HG03045 (cell line): ENCODE results near the gene EPYC.

ENCODE experiments used
- ATAC-seq: cut with Tn5 transposase; IDR thresholded peaks from one replicate; pipeline ENCODE4 v1.9.1; 2021; ENCODE audit warnings: mild to moderate bottlenecking, moderate library complexity; ENCODE audit not compliant: unreplicated experiment

Gene EPYC

GRCh38 chr12:90959032-90959431 is 45.7 kb downstream of the EPYC start:
- ATAC-seq = no peak

GRCh38 chr12:90958347-90958746 is 46.4 kb downstream of the EPYC start:
- ATAC-seq = no peak

DNA sequence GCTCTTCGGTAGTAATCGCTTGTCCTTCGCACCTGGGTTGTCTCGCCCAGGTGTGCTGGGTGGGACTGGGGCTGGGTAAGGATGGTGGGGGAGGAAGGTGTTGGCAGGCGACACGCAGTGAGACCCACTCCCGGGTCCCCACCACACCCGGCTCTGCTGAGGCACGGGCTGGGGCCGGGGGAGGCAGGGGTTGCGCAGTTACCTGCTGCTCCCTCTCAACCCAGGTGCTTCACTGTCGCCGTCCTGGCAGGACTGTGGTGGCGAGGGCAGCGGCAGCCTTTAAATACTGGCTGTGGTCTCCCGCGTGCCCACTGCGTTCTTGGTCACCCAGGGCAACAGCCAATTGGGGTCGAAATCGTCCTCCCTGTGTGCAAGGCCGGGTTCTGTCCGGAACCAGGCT is 49.9 kb downstream of the EPYC start, which contains the start of gene CCER1:
Gene CCER1 (minus strand): TSS at position 256 of the 400 bp plus-strand sequence. CDS start 434 bp downstream, outside the sequence.
- no peak for ATAC-seq

GRCh38 chr12:90954428-90954827 is 50.3 kb downstream of the EPYC start:
- ATAC-seq = no peak

- ATAC-seq = no peak
Observed at GRCh38 chr12:90953956-90954421, 50.8 kb downstream of the EPYC start.

DNA sequence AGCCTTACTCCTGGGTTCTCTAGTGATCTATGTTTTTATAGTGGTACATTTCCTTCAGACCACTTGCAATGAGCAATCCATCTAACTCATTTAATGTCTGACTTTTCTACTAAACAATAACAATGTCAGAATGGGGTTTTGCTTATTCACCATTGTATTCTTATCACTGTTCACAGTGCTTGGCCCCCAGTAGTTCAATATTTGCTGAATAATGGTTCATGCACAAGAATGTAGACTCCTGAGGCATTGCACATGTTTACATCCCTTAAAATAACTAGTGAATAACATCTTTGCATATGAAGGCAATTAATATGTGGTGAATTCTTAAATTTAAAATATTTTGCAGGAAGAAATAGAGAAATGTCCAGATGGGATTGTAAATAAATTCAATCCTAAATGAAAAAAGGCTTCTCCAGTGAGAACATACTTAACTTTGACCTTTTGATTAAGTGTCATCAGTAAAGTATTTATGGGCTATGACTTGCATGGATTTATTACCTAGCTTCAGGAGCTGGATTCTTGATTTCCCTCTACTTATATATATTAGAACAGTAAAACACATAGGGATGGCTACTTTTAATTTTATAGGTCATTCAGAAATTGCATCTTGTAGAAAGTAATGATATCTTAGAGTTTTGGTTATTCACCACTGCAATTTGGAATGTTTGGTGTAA is 53.2 kb downstream of the EPYC start:
- ATAC-seq = no peak

DNA sequence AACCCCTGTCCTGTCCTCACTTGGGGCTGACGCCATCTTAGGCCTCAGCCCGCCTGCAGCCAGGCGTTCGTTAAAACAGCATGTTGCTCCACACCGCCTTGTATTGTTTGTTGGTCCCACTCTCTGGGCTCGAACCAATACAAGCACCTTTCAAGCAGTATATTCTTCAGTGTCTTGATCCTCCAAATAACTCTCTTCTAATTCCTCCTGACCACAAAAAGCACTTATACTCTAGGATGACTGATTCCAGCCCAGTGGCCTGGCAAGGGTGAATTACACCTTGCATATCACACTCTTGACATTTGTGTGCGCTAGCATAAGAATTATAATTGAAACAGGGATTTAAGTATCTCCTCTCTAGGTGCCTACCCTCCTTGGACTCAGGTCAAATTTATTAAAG is 56.9 kb downstream of the EPYC start:
- no peak for ATAC-seq

DNA sequence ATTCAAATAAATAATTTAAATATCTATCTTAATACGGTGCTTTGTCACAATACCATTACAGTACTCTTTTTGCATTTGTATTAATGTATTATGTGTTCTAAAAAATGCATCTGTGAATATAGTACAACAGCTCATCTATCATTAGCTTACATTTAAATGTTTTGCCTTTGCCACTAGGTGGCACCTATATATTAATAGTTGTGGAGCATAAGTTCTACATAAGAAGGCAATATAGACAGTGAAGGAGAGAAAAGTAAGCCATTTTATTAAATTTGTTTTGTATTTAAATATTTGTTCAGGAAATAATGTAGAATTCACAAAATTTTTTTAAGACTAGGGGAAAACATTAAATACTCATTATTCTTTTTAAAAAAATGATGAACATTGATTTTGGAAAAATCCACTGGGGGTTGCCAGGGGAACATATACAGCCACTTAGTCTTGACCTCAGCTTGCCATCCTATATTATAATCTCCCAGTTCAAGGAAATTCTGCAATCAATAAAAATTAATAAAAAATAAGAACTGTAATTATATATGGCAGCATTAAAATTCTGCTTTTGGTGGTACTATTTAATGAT is 59.6 kb downstream of the EPYC start:
- ATAC-seq = peak; percentile 65

DNA sequence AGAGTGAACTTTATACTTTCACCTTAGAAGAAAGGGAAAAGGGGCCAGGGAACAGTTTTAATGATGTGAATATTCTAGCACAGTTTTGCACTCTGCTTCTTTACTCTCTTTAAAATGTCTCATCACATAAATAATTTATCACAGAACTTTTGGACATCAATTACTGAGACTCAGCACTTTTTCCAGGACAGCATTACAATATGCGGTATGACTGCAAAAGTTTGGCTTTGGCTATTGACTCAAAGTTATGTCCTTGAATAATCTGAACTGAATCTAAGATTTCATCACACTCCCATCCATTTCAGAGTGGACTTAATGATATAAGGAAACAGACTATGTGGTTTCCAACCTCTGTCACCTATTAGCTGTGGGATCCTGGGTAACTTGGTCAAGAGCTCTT is 61.5 kb downstream of the EPYC start:
- no peak for ATAC-seq

GRCh38 chr12:90940872-90941499 is 63.8 kb downstream of the EPYC start:
- ATAC-seq = no peak

- no peak for ATAC-seq
Observed at GRCh38 chr12:90939382-90939781, 65.4 kb downstream of the EPYC start.

DNA sequence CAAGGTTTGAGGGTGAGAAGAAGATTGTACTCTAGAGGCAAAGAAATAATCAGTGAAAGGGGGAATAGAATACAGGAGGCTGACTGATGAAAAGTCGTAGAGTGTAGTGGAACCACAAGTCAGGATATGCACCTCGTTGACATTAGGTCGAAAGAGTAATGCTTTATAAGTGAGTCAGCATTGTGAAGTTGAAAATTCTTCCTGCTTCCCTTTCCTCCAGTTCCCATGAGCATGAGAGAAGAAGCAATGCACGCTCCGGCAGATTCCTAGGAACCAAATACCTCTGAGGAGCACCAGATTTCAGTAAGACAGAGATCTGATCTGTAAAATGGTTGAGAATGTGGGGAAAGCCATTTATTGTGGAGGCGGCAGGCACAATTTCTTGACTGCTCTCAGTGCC is 66.3 kb downstream of the EPYC start:
- no peak for ATAC-seq

DNA sequence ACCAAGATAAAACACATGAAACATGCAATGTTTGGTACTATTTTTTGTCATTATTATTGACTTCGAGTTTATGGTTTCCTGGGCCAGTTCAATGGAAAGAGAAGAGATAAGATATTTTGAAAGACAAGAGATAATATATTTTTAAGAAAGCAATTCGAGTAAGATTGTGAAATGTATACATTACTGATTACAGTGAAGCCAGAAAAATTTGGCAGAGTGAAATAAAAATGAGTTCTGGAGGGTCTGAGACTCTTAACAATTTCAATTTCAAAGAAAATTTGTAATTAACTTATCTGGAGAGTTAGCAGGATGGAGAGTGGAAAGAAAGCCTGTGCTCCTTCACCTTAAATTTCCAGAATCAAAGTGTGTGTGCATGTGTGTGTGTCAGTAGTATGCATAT is 67.1 kb downstream of the EPYC start:
- no peak for ATAC-seq

DNA sequence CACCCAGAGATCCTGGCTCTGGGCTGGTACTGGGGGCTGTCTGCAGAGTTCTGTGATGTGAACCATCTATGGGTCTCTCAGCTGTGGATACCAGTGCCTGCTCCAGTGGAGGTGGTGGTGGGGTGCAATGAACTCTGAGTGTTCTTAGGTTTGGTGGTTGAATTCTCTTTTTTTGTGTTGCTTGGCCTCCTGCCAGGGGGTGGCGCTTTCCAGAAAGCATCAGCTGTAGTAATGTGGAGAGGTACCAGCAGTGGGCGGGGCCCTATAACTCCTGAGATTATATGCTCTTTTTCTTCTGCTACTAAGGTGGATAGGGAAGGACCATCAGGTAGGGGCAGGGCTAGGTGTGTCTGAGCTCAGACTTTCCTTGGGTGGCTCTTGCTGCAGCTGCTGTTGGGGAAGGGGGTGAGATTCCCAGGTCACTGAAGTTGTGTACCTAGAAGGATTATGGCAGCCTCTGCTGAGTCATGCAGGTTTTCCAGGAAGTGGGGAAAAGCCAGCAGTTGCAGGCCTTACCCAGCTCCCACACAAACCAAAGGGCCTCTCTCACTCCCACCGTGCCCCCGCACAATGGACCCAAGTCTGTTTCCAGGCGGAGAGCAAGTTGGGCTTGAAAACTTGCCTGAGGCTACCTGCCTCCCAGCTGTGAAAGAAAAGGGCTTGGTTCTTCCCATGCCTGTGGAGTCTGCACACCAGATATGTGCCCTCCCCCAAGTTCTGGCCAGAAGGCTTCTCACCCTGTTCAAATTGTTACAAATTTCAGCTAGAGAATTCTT is 68.4 kb downstream of the EPYC start:
- no peak for ATAC-seq

GRCh38 chr12:90925562-90925961 is 79.2 kb downstream of the EPYC start:
- no peak for ATAC-seq

DNA sequence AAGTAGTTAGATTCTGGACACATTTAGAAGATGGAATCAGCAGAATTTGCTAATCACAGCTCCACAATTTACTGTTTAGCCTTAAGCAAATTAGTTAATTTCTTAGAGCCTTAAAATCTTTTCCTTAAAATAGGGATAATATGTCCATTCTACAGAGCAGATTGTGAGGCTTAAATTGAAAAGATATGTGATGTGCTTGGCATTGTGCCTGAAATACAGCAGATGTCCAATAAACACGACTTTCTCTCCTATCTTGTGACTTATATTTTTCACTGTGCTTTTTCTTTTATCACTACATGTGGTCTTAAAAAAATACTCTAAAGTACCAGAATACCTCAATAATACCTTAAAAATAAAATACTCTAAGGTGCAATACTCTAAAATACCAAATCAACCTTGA is 80.4 kb downstream of the EPYC start:
- no peak for ATAC-seq

GRCh38 chr12:90922145-90922627 is 82.6 kb downstream of the EPYC start:
- ATAC-seq = no peak

DNA sequence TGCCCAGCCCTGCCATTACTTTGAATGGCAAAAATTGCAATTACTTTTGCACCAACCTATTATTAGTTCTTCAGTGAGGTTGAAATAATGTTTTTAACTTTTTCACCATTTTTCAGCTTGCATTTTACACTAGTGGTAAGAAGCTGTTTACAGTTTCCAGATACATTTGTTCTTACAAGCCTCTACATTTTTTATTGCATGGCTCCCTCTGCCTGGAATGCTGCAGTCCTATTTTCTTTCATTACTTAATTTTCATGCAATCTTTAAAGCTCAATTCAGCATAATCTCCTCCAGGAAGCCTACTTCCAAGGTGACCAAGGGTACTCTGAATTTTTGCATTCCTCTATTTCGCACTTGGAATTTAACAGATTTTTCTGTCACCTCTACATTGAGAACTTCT is 83.2 kb downstream of the EPYC start:
- no peak for ATAC-seq

DNA sequence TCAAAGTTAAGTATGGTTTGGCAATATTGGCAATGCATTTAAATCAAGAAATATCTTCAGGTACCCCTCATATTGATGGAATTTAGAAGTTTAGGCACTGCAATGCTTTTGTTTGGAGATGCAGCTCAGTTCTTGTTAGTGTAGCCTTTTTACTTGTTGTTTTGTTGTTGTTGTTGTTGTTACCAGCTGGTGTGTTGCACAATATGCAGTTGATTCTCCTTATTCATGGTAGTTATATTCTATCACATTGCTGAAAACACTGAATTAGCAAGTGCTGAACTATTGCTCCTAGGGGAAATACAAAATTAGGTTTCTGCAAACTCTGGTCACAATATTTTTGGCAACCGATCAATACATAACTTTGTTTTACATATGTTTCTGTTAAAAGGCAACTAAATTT is 84.5 kb downstream of the EPYC start:
- no peak for ATAC-seq

DNA sequence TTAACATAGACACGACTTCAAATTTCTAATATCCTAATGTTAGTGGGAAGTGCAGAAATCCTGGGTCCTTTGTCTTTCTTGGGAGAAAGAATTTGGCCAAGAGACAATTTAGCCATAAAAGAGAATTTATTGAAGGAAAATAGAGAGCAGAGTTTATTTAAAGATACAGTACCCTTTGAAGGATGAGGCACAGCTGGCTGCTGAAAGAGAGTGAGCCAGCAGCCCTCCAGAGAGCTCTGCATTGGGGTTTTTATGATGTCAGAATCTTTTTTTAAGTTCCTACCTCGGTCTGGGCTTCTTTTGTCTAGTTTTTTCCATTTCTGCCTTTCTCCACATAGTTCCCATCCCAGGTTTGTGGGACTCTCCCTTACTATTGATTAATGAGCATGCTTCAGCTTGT is 87.3 kb downstream of the EPYC start:
- no peak for ATAC-seq

GRCh38 chr12:90916516-90916915 is 88.3 kb downstream of the EPYC start:
- ATAC-seq = no peak
